ENCODE results near the gene FAM185A.
"Not testable (repeated sequence)": the region's sequence is repeated elsewhere in the genome, so short reads cannot be mapped to it uniquely, and the experiment has no call there.

FAM185A gene

DNA sequence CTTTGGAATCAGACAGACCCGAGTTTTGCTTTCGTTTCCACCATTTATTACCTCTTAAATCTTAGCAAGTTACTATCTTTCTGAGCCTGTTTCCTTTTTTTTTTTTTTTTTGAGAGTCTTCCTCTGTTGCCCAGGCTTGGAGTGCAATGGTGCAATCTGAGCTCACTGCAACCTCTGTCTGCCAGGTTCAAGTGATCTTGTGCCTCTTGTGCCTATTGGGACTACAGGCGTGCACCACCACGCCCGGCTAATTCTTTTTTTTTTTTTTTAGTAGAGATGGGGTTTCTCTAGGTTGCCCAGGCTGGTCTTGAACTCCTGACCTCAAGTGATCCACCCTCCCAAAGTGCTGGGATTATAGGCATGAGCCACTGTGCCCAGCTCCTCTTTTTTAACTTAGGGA, 84.5 kb downstream of the FAM185A start:
- DNase-seq: no peak

DNA sequence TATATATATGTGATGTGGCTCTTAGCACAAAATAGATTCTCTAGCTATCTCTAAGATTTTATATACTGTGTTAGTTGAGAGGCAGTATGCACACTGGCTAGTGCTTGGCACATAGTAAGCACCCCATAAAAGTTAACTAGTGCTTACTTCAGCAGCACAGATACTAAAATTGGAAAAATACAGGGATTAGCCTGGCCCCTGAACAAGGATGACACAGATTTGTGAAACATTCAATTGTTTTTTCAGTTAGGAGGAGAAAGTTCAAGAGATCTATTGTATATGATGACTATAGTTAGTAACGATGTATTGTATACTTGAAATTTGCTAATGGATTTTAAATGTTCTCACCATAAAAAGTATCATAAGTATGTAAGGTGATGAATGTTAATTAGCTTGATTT, 85.7 kb downstream of the FAM185A start:
- no peak for DNase-seq

- DNase-seq: no peak
Measured at GRCh38 chr7:102834999-102835398, 86.2 kb downstream of the FAM185A start.

- DNase-seq: no peak
Measured at GRCh38 chr7:102836191-102836919, 87.6 kb downstream of the FAM185A start.

DNA sequence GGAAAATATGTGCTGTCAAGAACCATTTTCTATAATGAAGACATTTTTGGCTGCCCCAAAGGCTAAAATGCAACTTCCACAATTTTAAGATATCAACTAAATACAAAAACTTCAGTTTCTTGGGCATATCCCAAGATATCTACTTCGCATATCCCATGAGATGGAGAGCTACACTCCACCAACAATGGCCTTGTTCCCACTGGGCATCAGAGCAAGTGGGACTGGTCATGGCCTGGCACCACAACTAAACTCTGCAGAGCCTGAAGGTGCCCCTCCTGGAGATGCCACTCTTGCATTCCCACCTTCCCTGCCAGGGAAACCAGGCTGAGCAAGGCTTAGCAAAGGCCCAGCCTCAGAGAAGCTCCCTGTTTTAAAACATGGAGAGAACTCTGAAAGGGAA, 88.2 kb downstream of the FAM185A start:
- DNase-seq: no peak

- no peak for DNase-seq
Measured at GRCh38 chr7:102837802-102838201, 89.0 kb downstream of the FAM185A start.

DNA sequence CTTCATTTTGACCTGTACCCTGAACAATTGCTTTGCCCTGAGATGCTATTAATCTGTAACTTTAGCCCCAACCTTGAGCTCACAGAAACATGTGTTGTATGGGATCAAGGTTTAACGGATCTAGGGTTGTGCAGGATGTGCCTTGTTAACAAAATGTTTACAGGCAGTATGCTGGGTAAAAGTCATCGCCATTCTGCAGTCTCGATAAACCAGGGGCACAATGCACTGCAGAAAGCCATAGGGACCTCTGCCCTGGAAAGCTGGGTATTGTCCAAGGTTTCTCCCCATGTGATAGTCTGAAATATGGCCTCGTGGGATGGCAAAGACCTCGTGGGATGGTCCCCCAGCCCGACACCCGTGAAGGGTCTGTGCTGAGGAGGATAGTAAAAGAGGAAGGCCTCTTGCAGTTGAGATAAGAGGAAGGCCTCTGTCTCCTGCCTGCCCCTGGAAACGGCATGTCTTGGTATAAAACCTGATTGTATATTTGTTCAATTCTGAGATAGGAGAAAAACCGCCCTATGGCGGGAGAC, 89.8 kb downstream of the FAM185A start:
- not testable (repeated sequence) for DNase-seq

- DNase-seq: no peak
Measured at GRCh38 chr7:102840404-102840803, 91.6 kb downstream of the FAM185A start.

- DNase-seq: no peak
Measured at GRCh38 chr7:102841290-102841689, 92.5 kb downstream of the FAM185A start.

- no peak for DNase-seq
Measured at GRCh38 chr7:102842284-102842683, 93.5 kb downstream of the FAM185A start.

GRCh38 chr7:102843850-102844249, 95.1 kb downstream of the FAM185A start:
- DNase-seq: no peak

DNA sequence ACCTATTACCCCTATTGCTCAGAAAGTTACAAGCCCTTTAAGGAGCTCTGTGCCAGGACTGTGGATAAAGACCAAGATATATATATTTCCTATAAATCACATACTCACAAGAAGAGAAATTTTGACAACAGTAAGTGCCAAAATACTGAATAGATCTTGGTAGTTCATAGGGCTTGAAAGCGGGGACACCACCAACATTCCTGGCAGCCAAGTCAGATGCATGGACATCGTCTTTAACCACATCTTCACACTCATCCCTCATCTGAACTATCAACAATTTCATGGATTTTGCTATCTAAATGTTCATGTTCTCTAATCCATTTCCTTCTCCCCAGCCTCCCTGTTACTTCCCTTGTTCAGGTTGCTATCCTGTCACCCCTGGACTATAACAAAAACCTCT, 96.5 kb downstream of the FAM185A start:
- no peak for DNase-seq

DNA sequence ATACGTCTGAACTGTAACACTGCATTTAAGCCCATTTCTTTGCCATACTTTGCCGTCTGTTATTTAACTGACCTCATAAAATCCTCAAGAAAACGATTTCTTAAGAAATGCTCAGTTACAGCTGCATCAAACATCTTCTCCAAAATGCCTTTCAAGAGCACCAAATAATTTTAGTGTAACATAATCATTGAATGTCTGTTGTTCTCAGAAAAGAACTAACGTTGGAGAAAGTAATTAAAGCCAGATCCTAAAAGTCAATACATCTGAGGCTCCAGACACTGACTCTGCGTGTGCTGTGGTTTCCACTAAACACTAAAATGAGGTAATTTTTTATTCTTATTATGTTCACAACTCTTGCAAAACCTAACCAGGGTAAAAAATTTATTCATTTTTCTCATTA, 100.3 kb downstream of the FAM185A start:
- no peak for DNase-seq

- no peak for DNase-seq
Measured at GRCh38 chr7:102849538-102849937, 100.7 kb downstream of the FAM185A start.

DNA sequence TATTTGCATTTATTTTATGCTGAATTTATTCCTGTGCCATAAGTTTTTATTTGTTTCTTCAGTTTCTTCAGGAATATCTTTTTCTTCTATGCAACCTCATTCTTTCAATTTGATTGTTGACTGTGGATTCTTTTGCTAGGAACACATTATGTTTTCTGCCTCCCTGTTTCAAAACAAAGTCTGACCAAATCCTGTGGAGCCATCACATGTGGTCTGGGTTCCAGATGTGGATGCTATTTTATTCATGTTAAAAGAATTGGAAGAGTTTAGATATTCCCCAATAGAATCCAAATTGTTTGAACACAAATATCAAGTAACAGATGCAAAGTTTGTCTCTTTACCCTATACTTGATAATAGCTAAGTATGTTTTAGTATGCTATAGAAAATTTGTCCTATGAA, 107.2 kb downstream of the FAM185A start:
- no peak for DNase-seq

All from NCI-H510A (cell line).